Aorta (tissue), 5 donors: ENCODE data around the gene COG7. TPM values are rescaled to one million over a fixed set of nuclear protein-coding genes. Genes with fewer than 3 reads are reported as not detected.
A peak's percentile ranks its signal among the peaks of the same experiment; 100 is the strongest.
"Not testable (repeated sequence)": the region's sequence is repeated elsewhere in the genome, so short reads cannot be mapped to it uniquely, and the experiment has no call there.

Experiments used
- ATAC-seq: fragments of 200-7000 bp; cut with Tn5 transposase; one replicate; pipeline ENCODE4 v1.9.1; 2022; ENCODE audit warnings: moderate library complexity; ENCODE audit not compliant: low FRiP score
- DNase-seq, 2 donors: peaks; one replicate each; pipeline ENCODE4 v3.0.0-alpha.2; 2020
- H3K27ac ChIP-seq, 2 donors: one replicate each; pipeline ENCODE4 v1.5.1; 2013; ENCODE audit warnings: low read length in 2 of 2, mild to moderate bottlenecking in 2 of 2, moderate library complexity in 2 of 2, control low read depth in 1 of 2, inconsistent platforms in 1 of 2, low read depth in 1 of 2
- H3K27me3 ChIP-seq, 2 donors: one replicate each; pipeline ENCODE4 v1.6.1; 2013; ENCODE audit warnings: control low read depth in 1 of 2, low read length in 1 of 2, mild to moderate bottlenecking in 1 of 2, moderate library complexity in 1 of 2; ENCODE audit not compliant: insufficient read depth in 2 of 2, control insufficient read depth in 1 of 2
- H3K36me3 ChIP-seq, 2 donors: one replicate each; pipeline ENCODE4 v1.6.1; 2013; ENCODE audit warnings: control low read depth in 1 of 2, low read length in 1 of 2, mild to moderate bottlenecking in 1 of 2; ENCODE audit not compliant: insufficient read depth in 2 of 2, control insufficient read depth in 1 of 2
- H3K4me1 ChIP-seq, 2 donors: one replicate each; pipeline ENCODE4 v1.6.1; 2013; ENCODE audit warnings: low read length in 2 of 2, control low read depth in 1 of 2, mild to moderate bottlenecking in 1 of 2, moderate library complexity in 1 of 2; ENCODE audit not compliant: insufficient read depth in 2 of 2, control insufficient read depth in 1 of 2
- H3K4me3 ChIP-seq, 2 donors: one replicate each; pipeline ENCODE4 v1.5.1; 2013; ENCODE audit warnings: low read length in 2 of 2, control low read depth in 1 of 2, mild to moderate bottlenecking in 1 of 2
- H3K9me3 ChIP-seq: one replicate; pipeline ENCODE4 v1.6.1; 2013; ENCODE audit warnings: mild to moderate bottlenecking, low read length; ENCODE audit not compliant: control insufficient read depth
- WGBS, 2 donors: extraction: QIAGEN DNeasy Blood & Tissue Kit; methylation state at CpG; one replicate each; pipeline ENCODE4 v1.1.7; 2013; 5-methylcytosine and 5-hydroxymethylcytosine counted together
- intact Hi-C, 2 donors: fragments of 100-400 bp; cut with DNase I; formaldehyde crosslinking; loops; one replicate each; pipeline versions ENCODE4 v1.14.2 to v1.15.0; 2022
- polyA plus RNA-seq, 2 donors: library from polyadenylated mRNA; stranded (reverse); fragments of 200-250 nt; gene quantifications; one replicate each; pipeline ENCODE4 v1.2.3, GENCODE V29; 2013
- total RNA-seq, 2 donors: library from RNA; stranded (reverse); fragmentation: NEBNext Ultra II Directional; extraction: Animal tissue kit (Norgen Biotek cat#: 25700); gene quantifications; one replicate each; pipeline ENCODE4 v1.2.1, GENCODE V29; 2021
- donor health status: healthy with polysubstance abuse.
- donor health status: Bipolar disorder and iron deficiency.
- donor health status: DM: no; HTN: no; CAD: no.
- donor health status: DM: no; HTN: no; CAD: no.
- donor health status: DM: yes; HTN: yes; CAD: no.

Gene COG7
- total and polyA plus RNA-seq, 4 donors, result 12.5 to 50.2 (median 22.8) TPM

- 0 to 14% methylated on average over 1 of the region's 1 CpG for WGBS, 2 donors
- ATAC-seq (no peak), DNase-seq (peak in 1 of 2 donors; percentile 5)
- intact Hi-C loops, result no loop called here
- Histone ChIP-seq H3K9me3 (no peaks in the 10 kb centered on the region), H3K27me3 (no peaks in the 10 kb centered on the region), H3K27ac (no peak overlapping the region), H3K36me3 (peaks cover 5 to 10% of the 10 kb centered on the region in 2 donors), H3K4me3 (no peak overlapping the region), H3K4me1 (peaks cover 0 to 2% of the 10 kb centered on the region in 2 donors)
Measured at GRCh38 chr16:23464196-23464595, 11.2 kb upstream of the COG7 start.

- H3K4me3 ChIP-seq, H3K27me3 ChIP-seq, H3K27ac ChIP-seq, H3K4me1 ChIP-seq, intact Hi-C loops, H3K9me3 ChIP-seq: not testable (repeated sequence)
- ATAC-seq (peak; percentile 72), DNase-seq (peak; percentile 88 to 94)
- peaks cover 5 to 10% of the 10 kb centered on the region in 2 donors for H3K36me3 ChIP-seq
- WGBS, 2 donors, result 9% methylated on average over 5 of the region's 6 CpGs
Measured at GRCh38 chr16:23462994-23463393, 10.0 kb upstream of the COG7 start.

- no peak overlapping the region for H3K27ac ChIP-seq
- H3K4me1 ChIP-seq, result peaks cover 0 to 2% of the 10 kb centered on the region in 2 donors
- intact Hi-C loops, result loop anchor here in 1 of 2 donors (5.0 kb wide), 1 partner anchor 104 kb away; the partner anchor contains the start of genes EARS2 and UBFD1
- no peaks in the 10 kb centered on the region for H3K36me3 ChIP-seq
- DNase-seq (no peak), ATAC-seq (no peak)
- peak overlapping the region; percentile 2 to 76 for H3K4me3 ChIP-seq
- 48 to 54% methylated on average over 37 of the region's 37 CpGs for WGBS, 2 donors
- no peaks in the 10 kb centered on the region for H3K27me3 ChIP-seq
- H3K9me3 ChIP-seq, result no peaks in the 10 kb centered on the region
Measured at GRCh38 chr16:23453338-23454052, 506 bp upstream of the COG7 start.

- Histone ChIP-seq H3K4me3 (peak overlapping the region; percentile 64 to 76), H3K27ac (no peak overlapping the region), H3K9me3 (no peaks in the 10 kb centered on the region), H3K4me1 (peaks cover 0 to 2% of the 10 kb centered on the region in 2 donors), H3K27me3 (no peaks in the 10 kb centered on the region), H3K36me3 (no peaks in the 10 kb centered on the region)
- ATAC-seq (no peak), DNase-seq (no peak)
- 2 to 3% methylated on average over 10 of the region's 10 CpGs for WGBS, 2 donors
- intact Hi-C loops, result loop anchor here in 1 of 2 donors (5.0 kb wide), 1 partner anchor 105 kb away; the partner anchor contains the start of genes EARS2 and UBFD1
Measured at GRCh38 chr16:23452221-23452571, 793 bp downstream of the COG7 start.

- Histone ChIP-seq H3K4me3 (no peak overlapping the region), H3K27me3 (no peaks in the 10 kb centered on the region), H3K9me3 (no peaks in the 10 kb centered on the region), H3K36me3 (peaks cover 0 to 2% of the 10 kb centered on the region in 2 donors), H3K4me1 (peaks cover 0 to 2% of the 10 kb centered on the region in 2 donors), H3K27ac (no peak overlapping the region)
- ATAC-seq (no peak), DNase-seq (no peak)
- 80% methylated on average over 4 of the region's 4 CpGs for WGBS, 2 donors
- intact Hi-C loops, result no loop called here
Measured at GRCh38 chr16:23448392-23448791, 4.6 kb downstream of the COG7 start.

- H3K27ac ChIP-seq, DNase-seq, H3K4me3 ChIP-seq, H3K27me3 ChIP-seq, ATAC-seq, H3K9me3 ChIP-seq, H3K36me3 ChIP-seq, H3K4me1 ChIP-seq: not testable (repeated sequence)
- intact Hi-C loops, result loop anchor here (10.0 kb wide), 2 partner anchors 193 to 373 kb away; no protein-coding TSS in a partner anchor
- WGBS, 2 donors, result 93 to 97% methylated on average over 7 of the region's 7 CpGs
Measured at GRCh38 chr16:23437542-23437941, 15.4 kb downstream of the COG7 start.

GRCh38 chr16:23436951-23437350, 16.0 kb downstream of the COG7 start:
- WGBS, 2 donors, result 82 to 86% methylated on average over 4 of the region's 4 CpGs
- H3K4me1 ChIP-seq, result no peaks in the 10 kb centered on the region
- no peaks in the 10 kb centered on the region for H3K27me3 ChIP-seq
- no peak overlapping the region for H3K4me3 ChIP-seq
- intact Hi-C loops, result loop anchor here (10.0 kb wide), 2 partner anchors 192 to 372 kb away; no protein-coding TSS in a partner anchor
- no peak overlapping the region for H3K27ac ChIP-seq
- DNase-seq, result no peak
- ATAC-seq, result no peak
- no peaks in the 10 kb centered on the region for H3K9me3 ChIP-seq
- H3K36me3 ChIP-seq, result peaks cover 0 to 5% of the 10 kb centered on the region in 2 donors

- DNase-seq (peak; percentile 73 to 81), ATAC-seq (peak; percentile 62)
- WGBS, 2 donors, result 56 to 57% methylated on average over 6 of the region's 6 CpGs
- Histone ChIP-seq H3K4me1 (no peaks in the 10 kb centered on the region), H3K27me3 (no peaks in the 10 kb centered on the region), H3K9me3 (no peaks in the 10 kb centered on the region), H3K27ac (no peak overlapping the region), H3K36me3 (peaks cover 0 to 5% of the 10 kb centered on the region in 2 donors), H3K4me3 (no peak overlapping the region)
- intact Hi-C loops, result loop anchor here (1.0 to 10.0 kb wide), 3 partner anchors 191 to 371 kb away; partner anchors contain the start of gene SCNN1G (in 1 of the 2)
Measured at GRCh38 chr16:23435500-23435899, 17.5 kb downstream of the COG7 start.

- H3K9me3 ChIP-seq, result no peaks in the 10 kb centered on the region
- H3K4me3 ChIP-seq, result no peak overlapping the region
- H3K36me3 ChIP-seq, result peaks cover 0 to 5% of the 10 kb centered on the region in 2 donors
- intact Hi-C loops, result loop anchor here (1.0 to 10.0 kb wide), 3 partner anchors 190 to 370 kb away; partner anchors contain the start of gene SCNN1G (in 1 of the 2)
- 22 to 25% methylated on average over 6 of the region's 6 CpGs for WGBS, 2 donors
- no peaks in the 10 kb centered on the region for H3K4me1 ChIP-seq
- no peak overlapping the region for H3K27ac ChIP-seq
- ATAC-seq (peak; percentile 80), DNase-seq (no peak)
- H3K27me3 ChIP-seq, result no peaks in the 10 kb centered on the region
Measured at GRCh38 chr16:23434380-23434779, 18.6 kb downstream of the COG7 start.
